NCI-H2196 treated with DMSO at 0.1 percent for 48 hours (cell line): ENCODE data around the gene SCAMP3.
A peak's percentile ranks its signal among the peaks of the same experiment; 100 is the strongest.

ENCODE experiments used
- DNase-seq: peaks from one replicate; lab custom pipeline; 2025; ENCODE audit not compliant: unreplicated experiment; lab: John Stamatoyannopoulos, UW

The SCAMP3 gene

DNA sequence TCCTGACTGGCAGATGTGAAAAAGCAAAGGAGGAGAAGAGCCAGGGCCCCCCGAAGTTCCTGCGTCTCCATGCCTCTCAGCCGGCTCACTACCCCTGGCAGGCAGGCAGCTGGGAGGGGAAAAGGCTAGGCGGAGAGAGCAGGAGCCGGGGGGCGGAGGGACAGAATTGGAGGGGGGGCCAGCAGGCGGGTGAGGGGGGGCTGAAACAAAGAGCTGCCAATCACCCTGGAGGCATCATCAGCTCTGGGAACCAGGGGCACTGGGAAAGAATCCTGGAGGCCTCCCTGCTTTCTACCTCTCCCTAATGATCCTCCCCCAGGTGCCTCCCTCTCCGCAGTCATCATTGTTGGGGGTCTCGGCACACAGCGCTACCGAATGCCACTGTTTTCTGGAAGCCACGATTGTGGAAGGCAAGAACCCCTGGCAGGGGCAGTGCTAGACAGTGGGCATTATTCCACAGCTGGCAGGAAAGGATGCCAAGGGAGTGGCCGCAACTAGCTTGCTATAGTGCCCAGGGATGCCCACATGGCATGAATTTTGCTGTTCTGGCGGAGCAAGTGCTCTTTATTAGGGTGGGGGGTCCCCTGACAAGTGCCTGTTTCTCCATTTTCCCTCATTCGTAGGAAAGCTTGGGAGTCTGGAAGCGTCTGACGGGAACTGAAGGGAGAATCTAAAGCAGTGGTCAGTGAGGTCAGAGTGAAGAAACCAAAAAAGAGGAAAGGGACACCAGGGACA lies 54.2 kb downstream of the SCAMP3 start, which contains the start of gene THBS3:
THBS3 (minus strand) TSS at position 92 of the 735 bp plus-strand sequence; CDS start at position 71, 21 bp downstream.
- DNase-seq: no peak

DNA sequence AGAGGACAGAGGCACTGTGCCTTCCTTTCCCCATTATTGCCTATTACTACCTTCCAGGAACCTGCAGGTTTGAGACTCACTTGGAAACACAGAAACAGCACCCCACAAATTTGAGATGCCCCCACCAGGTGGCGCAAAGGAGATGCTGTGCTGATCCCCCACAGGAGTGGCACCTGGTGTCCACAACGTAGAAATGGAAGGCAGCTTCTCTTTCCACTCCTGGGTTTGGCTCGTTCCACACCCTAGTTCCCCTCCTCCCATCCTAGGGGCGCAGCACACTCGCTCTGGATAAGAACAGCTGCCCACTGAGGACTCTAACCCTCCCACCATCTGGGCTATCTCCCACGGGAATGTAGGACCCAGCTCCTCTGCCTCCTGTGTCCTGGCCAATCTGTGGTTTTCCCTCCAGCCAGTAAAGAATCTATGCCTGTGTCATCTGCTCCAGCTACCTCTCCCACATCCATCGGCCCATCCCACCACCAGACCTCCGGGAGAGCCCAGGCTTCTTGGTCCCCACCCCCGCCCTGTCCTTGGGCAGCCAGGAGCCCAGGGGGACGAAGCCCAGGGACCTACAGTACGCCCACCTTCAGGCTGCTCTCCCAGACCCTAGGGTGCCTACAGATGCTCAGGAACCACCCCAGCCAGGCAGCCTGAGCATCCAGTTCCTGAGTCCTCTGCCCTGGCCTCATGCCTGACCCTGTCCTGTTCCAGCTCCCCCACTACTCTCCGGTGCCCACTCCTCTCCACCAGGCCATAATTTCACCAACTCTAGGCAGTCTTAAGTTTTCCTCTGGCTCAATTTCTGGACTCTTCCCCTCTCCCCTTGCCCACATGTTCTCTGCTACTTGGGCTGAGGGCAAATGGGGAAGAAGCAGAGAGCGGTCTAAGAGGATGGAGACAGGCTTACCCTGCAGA lies 55.0 kb downstream of the SCAMP3 start:
- DNase-seq: peak; percentile 66
